SK-N-DZ (cell line): ENCODE results near the gene FRMD4A.

Experiments used
- DNase-seq: peaks from one replicate; pipeline ENCODE4 v3.0.0-alpha.2; 2015; ENCODE audit warnings: low spot score

Gene FRMD4A

DNA sequence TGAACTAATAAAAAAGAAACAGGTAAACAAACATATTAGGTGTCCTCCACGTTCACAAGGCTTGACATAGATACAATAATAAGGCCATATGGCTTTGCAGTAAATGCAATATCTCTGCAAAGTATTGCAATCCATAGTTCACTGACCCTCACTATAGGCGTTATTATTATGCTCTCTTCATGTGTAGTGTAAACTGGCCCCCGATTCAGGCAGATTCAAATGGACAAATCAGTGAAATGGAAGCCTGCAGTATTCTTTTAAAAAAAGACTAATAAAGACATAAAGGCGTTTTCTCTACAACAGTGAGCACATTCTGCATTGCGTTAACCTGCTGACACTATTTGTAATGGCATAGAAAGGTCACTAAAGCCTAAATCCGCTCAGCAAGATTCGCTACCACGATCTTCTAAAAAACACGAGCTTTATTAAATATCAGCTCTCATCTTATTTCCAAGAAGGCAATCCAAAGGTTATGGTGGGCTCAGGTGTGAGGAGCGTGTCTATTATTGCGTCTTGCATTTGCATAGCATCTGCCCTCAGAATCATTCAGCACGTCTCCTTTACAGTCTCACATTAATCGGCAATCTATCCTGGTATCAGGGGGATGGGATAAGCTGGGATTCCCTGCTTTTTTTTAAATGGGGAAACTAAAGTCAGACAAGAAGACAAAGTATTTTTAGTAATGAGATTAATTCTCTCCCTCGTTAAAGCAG, 36.2 kb downstream of the FRMD4A start:
- DNase-seq = no peak

- no peak for DNase-seq
Observed at GRCh38 chr10:14293526-14293925, 37.2 kb downstream of the FRMD4A start.

- DNase-seq = no peak
Observed at GRCh38 chr10:14291296-14291695, 39.4 kb downstream of the FRMD4A start.

GRCh38 chr10:14285941-14286560, 44.7 kb downstream of the FRMD4A start:
- DNase-seq = no peak

- no peak for DNase-seq
Observed at GRCh38 chr10:14282276-14282675, 48.4 kb downstream of the FRMD4A start.

DNA sequence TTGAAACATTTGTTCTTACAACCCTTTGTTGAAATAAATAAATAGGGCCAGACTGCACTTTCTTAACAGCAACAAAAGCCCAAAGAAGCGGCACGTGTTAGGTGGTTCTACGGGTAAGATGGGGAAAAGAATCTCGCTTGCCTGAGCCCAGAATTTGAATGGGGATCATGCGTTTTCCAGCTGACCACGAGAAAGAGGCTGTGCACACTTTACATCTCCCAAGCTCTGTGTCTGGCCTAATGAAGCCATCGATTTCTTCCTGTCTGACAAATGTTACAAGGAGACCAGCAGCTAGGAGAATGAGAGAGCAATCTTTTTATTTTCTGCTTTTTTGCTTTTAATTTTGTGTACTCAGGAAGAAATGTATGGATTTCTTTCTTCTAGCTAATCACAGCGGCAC, 52.2 kb downstream of the FRMD4A start:
- DNase-seq = no peak

GRCh38 chr10:14276210-14276609, 54.5 kb downstream of the FRMD4A start:
- no peak for DNase-seq

DNA sequence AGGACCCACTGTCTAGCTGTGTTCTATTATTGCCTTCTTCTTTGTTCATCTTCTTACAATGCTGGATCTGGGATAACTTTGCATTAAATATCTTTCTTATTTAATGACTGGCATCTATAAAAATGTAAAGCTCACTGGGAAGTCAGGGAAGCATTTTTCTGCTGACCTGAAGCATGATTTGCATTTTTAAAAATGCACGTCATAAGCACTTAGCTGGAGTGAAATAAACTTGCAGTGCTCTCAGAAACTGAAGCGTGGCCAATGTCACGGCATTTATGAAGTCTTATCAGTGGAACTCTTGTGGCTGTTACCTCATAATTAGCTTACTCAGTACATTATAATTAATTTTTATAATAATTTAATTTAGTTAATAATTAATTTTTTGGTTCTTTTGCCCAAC, 59.1 kb downstream of the FRMD4A start:
- DNase-seq = no peak

DNA sequence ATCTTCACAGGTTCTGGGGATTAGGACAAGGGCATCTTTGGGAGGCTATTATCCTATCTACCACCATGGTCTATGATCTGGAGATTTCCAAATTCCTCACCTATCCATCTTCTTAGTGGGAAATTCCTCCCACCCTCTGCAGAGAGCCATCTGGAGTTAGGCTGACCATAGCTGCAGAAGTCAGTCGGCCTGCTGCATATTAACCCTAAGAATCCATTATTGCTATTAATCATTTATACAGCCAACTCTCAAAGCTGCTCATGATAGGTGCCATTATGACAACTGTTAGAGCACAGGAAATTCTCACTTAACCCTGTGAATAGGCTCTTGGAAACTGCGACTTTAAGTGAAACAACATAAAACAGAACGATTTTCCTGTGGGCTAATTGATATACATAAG, 60.4 kb downstream of the FRMD4A start:
- DNase-seq = no peak

GRCh38 chr10:14265709-14266108, 65.0 kb downstream of the FRMD4A start:
- DNase-seq = no peak

- DNase-seq = peak; percentile 10
Observed at GRCh38 chr10:14262836-14263425, 67.8 kb downstream of the FRMD4A start.

GRCh38 chr10:14261336-14261735, 69.4 kb downstream of the FRMD4A start:
- no peak for DNase-seq

DNA sequence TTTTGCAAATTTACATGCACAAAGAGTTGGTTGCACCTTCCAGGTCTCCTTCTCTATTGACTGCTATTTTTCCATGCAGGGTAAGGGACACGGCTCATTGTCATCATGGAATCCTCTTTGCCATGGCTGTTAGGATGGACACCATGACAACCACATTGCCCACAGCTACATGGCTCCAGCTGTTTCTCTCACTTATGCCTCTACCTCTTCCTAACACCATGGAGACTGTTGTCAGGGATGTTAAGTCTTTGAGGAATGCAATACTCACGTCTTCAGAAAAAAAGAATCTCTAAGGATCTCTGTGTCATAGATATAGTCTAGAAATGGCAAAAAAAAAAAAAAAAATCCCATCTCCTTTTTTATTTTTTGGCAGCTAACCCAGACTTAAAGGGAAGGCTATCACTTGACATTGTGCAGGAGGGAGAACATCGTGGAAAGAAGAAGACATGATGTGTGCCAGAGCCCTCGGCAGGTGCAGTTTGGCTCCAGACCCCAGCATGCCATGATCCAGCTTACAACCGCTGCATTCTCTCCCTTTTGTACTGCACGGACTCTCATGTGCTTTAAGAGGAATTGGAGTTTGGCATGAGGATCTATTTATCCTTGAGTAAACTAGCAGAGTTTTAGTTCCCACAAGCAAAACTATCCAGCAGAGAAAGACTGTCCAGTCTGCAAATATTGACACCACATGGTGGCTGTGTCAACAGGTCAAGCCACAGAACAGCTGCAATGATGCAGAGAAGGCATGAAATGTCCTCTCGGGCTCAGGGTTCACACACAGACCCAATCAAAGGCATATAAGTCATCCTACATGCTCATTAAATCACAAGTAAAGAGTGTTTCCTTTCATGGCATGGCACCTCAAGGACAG, 70.8 kb downstream of the FRMD4A start:
- DNase-seq = no peak

GRCh38 chr10:14254368-14254767, 76.4 kb downstream of the FRMD4A start:
- DNase-seq = no peak

DNA sequence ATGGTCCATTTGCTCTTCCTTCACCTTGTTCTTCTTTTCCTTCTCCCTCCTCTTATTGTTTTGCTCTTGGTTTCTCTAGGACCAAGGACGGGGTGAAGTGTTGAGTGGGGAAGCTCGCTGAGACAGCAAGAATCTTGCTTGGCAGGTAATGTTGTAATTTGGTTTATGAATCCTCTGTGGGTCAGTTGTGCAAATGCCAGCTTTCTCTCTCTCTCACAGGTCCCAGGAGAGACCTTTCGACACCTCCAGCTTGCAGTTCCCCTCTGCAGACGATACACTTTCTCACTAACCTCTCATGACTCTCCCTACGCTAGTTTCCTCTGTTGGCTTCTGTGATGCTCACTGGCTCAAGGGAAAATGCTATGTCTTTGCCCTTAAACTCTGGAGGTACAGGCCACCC, 77.0 kb downstream of the FRMD4A start:
- no peak for DNase-seq

GRCh38 chr10:14253079-14253478, 77.6 kb downstream of the FRMD4A start:
- DNase-seq = no peak

- no peak for DNase-seq
Observed at GRCh38 chr10:14250496-14251076, 80.1 kb downstream of the FRMD4A start.

DNA sequence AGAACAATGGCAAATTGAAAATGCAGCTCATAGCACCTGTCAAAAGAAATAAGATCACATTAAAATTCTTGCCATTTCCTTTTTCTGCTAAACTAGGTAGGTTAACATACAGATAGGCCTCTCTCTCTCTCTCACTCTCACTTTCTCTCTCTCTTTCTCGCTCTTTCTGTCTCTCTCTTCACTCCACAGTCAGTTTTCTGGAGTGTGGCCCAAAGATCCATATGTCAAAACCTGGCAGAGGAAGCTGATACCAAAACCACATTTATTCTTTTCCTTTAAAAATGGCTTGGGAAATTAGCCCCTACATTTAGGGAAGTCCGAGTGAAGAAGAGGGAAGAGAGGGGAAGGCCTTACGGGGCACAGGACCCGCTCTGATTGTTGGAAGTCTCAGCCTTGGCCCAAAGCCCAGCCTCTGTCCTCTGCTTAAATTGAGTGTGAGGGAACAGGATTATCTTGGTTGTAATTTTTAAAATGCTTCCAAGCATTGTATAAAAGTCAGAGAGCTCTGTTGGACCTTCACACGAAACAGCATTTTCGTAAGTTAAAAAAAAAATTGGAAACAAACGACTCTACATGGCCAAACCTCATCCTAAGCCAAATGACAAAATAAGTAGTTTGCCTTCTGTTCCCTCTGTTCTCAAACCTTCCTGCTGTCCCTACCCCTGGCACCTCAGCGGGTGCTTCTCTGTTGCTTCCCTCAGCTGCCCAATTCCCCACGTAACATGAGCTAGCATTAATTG, 83.2 kb downstream of the FRMD4A start:
- DNase-seq = no peak

DNA sequence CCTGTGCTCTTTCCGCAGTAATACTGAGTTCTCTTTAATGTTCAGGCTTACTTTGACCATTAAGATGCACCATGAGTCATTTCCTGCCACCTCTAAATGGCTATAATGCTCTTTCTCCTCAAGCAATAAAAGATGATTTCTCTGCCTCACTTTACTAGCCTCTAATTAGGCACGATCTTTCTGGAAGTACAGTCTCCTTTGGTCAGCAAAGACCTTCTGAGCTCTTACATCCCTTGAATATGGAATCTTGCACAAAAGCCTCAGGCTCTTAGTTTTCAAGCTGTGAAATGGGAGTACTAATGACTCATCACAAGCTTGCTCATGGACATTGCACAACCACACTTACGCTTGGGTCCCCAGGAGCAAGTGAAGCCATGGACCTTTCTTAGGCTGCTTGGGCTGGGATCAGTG, 85.9 kb downstream of the FRMD4A start:
- no peak for DNase-seq

DNA sequence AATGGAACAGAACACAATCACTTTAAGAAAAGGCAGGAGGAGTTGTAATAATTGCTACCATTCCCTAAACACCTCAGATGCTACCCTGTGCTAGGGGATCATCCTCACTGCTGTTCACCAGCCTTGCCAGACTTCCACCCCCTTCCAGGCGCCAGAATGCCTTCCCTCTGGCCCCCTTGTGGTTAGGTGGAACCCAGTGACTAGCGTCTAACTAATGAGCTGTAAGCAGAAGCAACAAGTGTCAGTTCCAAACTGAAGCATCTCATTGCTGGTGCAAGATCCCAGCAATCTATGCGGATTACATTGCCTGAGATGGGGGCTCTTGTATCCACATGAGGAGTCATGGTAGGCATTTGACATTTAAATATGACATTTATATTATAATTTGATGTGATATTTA, 86.6 kb downstream of the FRMD4A start:
- no peak for DNase-seq

- no peak for DNase-seq
Observed at GRCh38 chr10:14243221-14243620, 87.5 kb downstream of the FRMD4A start.
